HG03378 (cell line): ENCODE data around the gene CD28.

Source experiments
- ATAC-seq: cut with Tn5 transposase; IDR thresholded peaks from one replicate; pipeline ENCODE4 v1.9.1; 2021; ENCODE audit warnings: mild to moderate bottlenecking, moderate library complexity; ENCODE audit not compliant: unreplicated experiment

The CD28 gene

GRCh38 chr2:203713381-203713780, 6.9 kb downstream of the CD28 start:
- no peak for ATAC-seq

- ATAC-seq: no peak
Observed at GRCh38 chr2:203714112-203714511, 7.7 kb downstream of the CD28 start.

- ATAC-seq: no peak
Observed at GRCh38 chr2:203715744-203716143, 9.3 kb downstream of the CD28 start.

- ATAC-seq: peak; percentile 79
Observed at GRCh38 chr2:203718087-203718486, 11.6 kb downstream of the CD28 start.

GRCh38 chr2:203719456-203720410, 13.3 kb downstream of the CD28 start:
- ATAC-seq: no peak

GRCh38 chr2:203720915-203721672, 14.7 kb downstream of the CD28 start:
- ATAC-seq: no peak

GRCh38 chr2:203721781-203722300, 15.4 kb downstream of the CD28 start:
- ATAC-seq: no peak

- ATAC-seq: no peak
Observed at GRCh38 chr2:203722411-203722810, 16.0 kb downstream of the CD28 start.

- no peak for ATAC-seq
Observed at GRCh38 chr2:203728321-203728720, 21.9 kb downstream of the CD28 start.

GRCh38 chr2:203730076-203730729, 23.8 kb downstream of the CD28 start:
- no peak for ATAC-seq

GRCh38 chr2:203730883-203731282, 24.4 kb downstream of the CD28 start:
- no peak for ATAC-seq

GRCh38 chr2:203732092-203732952, 25.9 kb downstream of the CD28 start:
- no peak for ATAC-seq

GRCh38 chr2:203732953-203733510, 26.6 kb downstream of the CD28 start:
- ATAC-seq: no peak

- ATAC-seq: no peak
Observed at GRCh38 chr2:203733684-203734083, 27.2 kb downstream of the CD28 start.

- no peak for ATAC-seq
Observed at GRCh38 chr2:203734276-203734983, 28.0 kb downstream of the CD28 start.

- no peak for ATAC-seq
Observed at GRCh38 chr2:203737360-203737759, 30.9 kb downstream of the CD28 start.

GRCh38 chr2:203739351-203739750, 32.9 kb downstream of the CD28 start:
- ATAC-seq: no peak

GRCh38 chr2:203740871-203741281, 34.4 kb downstream of the CD28 start:
- ATAC-seq: no peak

GRCh38 chr2:203741566-203741965, 35.1 kb downstream of the CD28 start:
- ATAC-seq: no peak
